ENCODE data around the gene CHL1. TPM values are rescaled to one million over a fixed set of nuclear protein-coding genes. Genes with fewer than 3 reads are reported as not detected.

The CHL1 gene
- polyA plus RNA-seq, 2 of the 4 experiments (the other 2 are of a cell fraction), result 0.05 TPM; not detected in 1

GRCh38 chr3:197149-197827 lies 725 bp downstream of the CHL1 start:
- Histone ChIP-seq H3K27ac (peak overlapping the region in 1 of 2 experiments; percentile 12; a peak in 1 of 6 replicates), H3K9me3 (no peaks in the 10 kb centered on the region), H3K4me1 (peaks cover 17% of the 10 kb centered on the region; the same call in 2 of the 3 replicates), H3K4me2 (peak overlapping the region; percentile 92), H3K4me3 (peak overlapping the region; percentile 41)
- TF ChIP-seq JUNB (IDR thresholded peaks at IDR 0.05) (no peak), ZSCAN20 (CRISPR knock-in tag; IDR thresholded peaks at IDR 0.05) (no peak), ATOH8 (CRISPR knock-in tag; IDR thresholded peaks at IDR 0.05; ENCODE audit: low read depth) (no peak), ZNF302 (CRISPR knock-in tag; IDR thresholded peaks at IDR 0.05) (no peak), SREBF2 (IDR thresholded peaks at IDR 0.05) (no peak), POLR2A (IDR thresholded peaks at IDR 0.05; ENCODE audit: low read length) (no peak), BHLHE40 (IDR thresholded peaks at IDR 0.05; ENCODE audit: low read depth, low read length) (no peak), KDM5A (IDR thresholded peaks at IDR 0.05) (no peak), HOXA7 (CRISPR knock-in tag; IDR thresholded peaks at IDR 0.05) (no peak), RARB (CRISPR knock-in tag; IDR thresholded peaks at IDR 0.05) (no peak), CBX8 (IDR thresholded peaks at IDR 0.05) (no peak), NR3C1 (IDR thresholded peaks at IDR 0.05) (no peak), FOSL2 (IDR thresholded peaks at IDR 0.05) (no peak), FOSL2 (CRISPR knock-in tag; IDR thresholded peaks at IDR 0.05) (no peak)
- FAIRE-seq (no peak), ATAC-seq (peak; percentile 38 to 66; a peak in 5 of 6 replicates), DNase-seq (ENCODE audit: low read depth in 1 of 2, low spot score in 1 of 2) (peak in 1 of 2 experiments; percentile 7)
- 4% methylated on average over 11 of the region's 56 CpGs for WGBS (ENCODE audit: missing lambda C conversion rate)
- POLR2A ChIA-PET, result no interaction called here
- CTCF ChIA-PET, result no interaction called here

- peak overlapping the region; percentile 41 for H3K4me3 ChIP-seq
- H3K27ac ChIP-seq, result 0 out of 6 replicates have a peak overlapping the region, but pooled peaks of 1 of the 2 experiments have one; percentile 24
- WGBS (ENCODE audit: missing lambda C conversion rate), result 1% methylated on average over 12 of the region's 66 CpGs
- H3K9me3 ChIP-seq, result no peaks in the 10 kb centered on the region
- H3K4me2 ChIP-seq, result peak overlapping the region; percentile 92
- ATAC-seq, result peak; percentile 49 to 65; a peak in 5 of 6 replicates
- POLR2A ChIA-PET, result no interaction called here
- TF ChIP-seq EP300 (IDR thresholded peaks at IDR 0.05), result no peak
- TF ChIP-seq JUN (IDR thresholded peaks at IDR 0.05), result no peak
- TF ChIP-seq NFE2L2 (conservative IDR thresholded peaks at IDR 0.05; ENCODE audit: low read length), result no peak
- no peak for TF ChIP-seq FOSL2 (IDR thresholded peaks at IDR 0.05)
- TF ChIP-seq FOSL2 (CRISPR knock-in tag; IDR thresholded peaks at IDR 0.05), result no peak
- TF ChIP-seq ATOH8 (CRISPR knock-in tag; IDR thresholded peaks at IDR 0.05; ENCODE audit: low read depth), result no peak
- DNase-seq (ENCODE audit: low read depth in 1 of 2, low spot score in 1 of 2), result peak in 1 of 2 experiments; percentile 5
- H3K4me1 ChIP-seq, result peaks cover 17% of the 10 kb centered on the region; the same call in 2 of the 3 replicates
- CTCF ChIA-PET, result no interaction called here
- FAIRE-seq, result no peak
These were observed 1.4 kb downstream of the CHL1 start for GRCh38 chr3:197828-198491.

- FAIRE-seq, result no peak
- CTCF ChIA-PET, result interaction anchor here (0.6 kb wide), 1 partner anchor 19 kb away, joined by 3 read pairs; no protein-coding TSS in a partner anchor
- ATAC-seq, result no peak
- H3K4me2 ChIP-seq, result no peak overlapping the region
- H3K4me3 ChIP-seq, result no peak overlapping the region
- H3K4me1 ChIP-seq, result peaks cover 17% of the 10 kb centered on the region; the same call in 2 of the 3 replicates
- 84% methylated on average over 2 of the region's 2 CpGs for WGBS (ENCODE audit: missing lambda C conversion rate)
- H3K9me3 ChIP-seq, result no peaks in the 10 kb centered on the region
- no peak for DNase-seq (ENCODE audit: low read depth in 1 of 2, low spot score in 1 of 2)
- no peak overlapping the region for H3K27ac ChIP-seq
- POLR2A ChIA-PET, result no interaction called here
- TF ChIP-seq HMGXB4 (CRISPR knock-in tag; IDR thresholded peaks at IDR 0.05; ENCODE audit: borderline replicate concordance) (no peak), HOXB5 (CRISPR knock-in tag; IDR thresholded peaks at IDR 0.05) (no peak), MYC (IDR thresholded peaks at IDR 0.05; ENCODE audit: borderline replicate concordance, low read length) (no peak), RCOR1 (IDR thresholded peaks at IDR 0.05; ENCODE audit: low read depth, low read length) (no peak), CEBPB (IDR thresholded peaks at IDR 0.05) (no peak), ZFP36 (IDR thresholded peaks at IDR 0.05; ENCODE audit: borderline replicate concordance, partially characterized antibody) (no peak), USF2 (IDR thresholded peaks at IDR 0.05) (no peak), E2F6 (IDR thresholded peaks at IDR 0.05; ENCODE audit: borderline replicate concordance, low read depth) (no peak), BCL3 (IDR thresholded peaks at IDR 0.05) (no peak), RARB (CRISPR knock-in tag; IDR thresholded peaks at IDR 0.05) (no peak), PBX3 (IDR thresholded peaks at IDR 0.05) (no peak)
These were observed 3.3 kb downstream of the CHL1 start for GRCh38 chr3:199835-200234.

All from A549 (cell line).